H1 (cell line): ENCODE measurements around the gene KCNMA1. TPM values are rescaled to one million over a fixed set of nuclear protein-coding genes. Genes with fewer than 3 reads are reported as not detected.

Experiments used
- HDAC2 ChIP-seq, 2 experiments: fragments of 300-600 bp in 1 of 2; sonication (generic) in 1 of 2; IDR thresholded peaks; 2 replicates each; pipeline ENCODE4 v1.6.1; 2011 to 2012; ENCODE audit warnings: low read depth in 2 of 2, low read length in 2 of 2, mild to moderate bottlenecking in 2 of 2, moderate library complexity in 2 of 2, borderline replicate concordance in 1 of 2, inconsistent platforms in 1 of 2
- polyA plus RNA-seq, 7 experiments: library from polyadenylated mRNA; depleted of rRNA in 3 of 7; stranded (reverse) in 5 of 7; unstranded in 2 of 7; fragments of >200 nt in 5 of 7; fragments of 200-250 nt in 2 of 7; gene quantifications; 1 replicate in 5 of 7; 2 replicates in 1 of 7; 4 replicates in 1 of 7; pipeline versions ENCODE4 v1.2.1 to v1.2.3, GENCODE V29; 2011 to 2013; ENCODE audit warnings: missing spikeins in 2 of 7, mixed read lengths in 2 of 7
- total RNA-seq: library from RNA; stranded (reverse); fragmentation: NEBNext Ultra II Directional; extraction: Animal tissue kit (Norgen Biotek cat#: 25700); gene quantifications from 2 replicates; pipeline ENCODE4 v1.2.1, GENCODE V29; 2021

The KCNMA1 gene
- total and polyA plus RNA-seq, 2 of the 8 experiments (the other 6 are each of a cell fraction or from before 2014, with no cell fraction given) = 10.2 to 11.1 TPM

GRCh38 chr10:77188000-77188395 is 449.6 kb downstream of the KCNMA1 start (continued):
- no peak for TF ChIP-seq HDAC2 (IDR thresholded peaks at IDR 0.05; ENCODE audit: borderline replicate concordance in 1 of 2, low read depth in 2 of 2, low read length in 2 of 2)
